Glutamatergic neuron (in vitro differentiated cells): Measurements from ENCODE around the gene KCTD16. TPM values are rescaled to one million over a fixed set of nuclear protein-coding genes. Genes with fewer than 3 reads are reported as not detected.

Experiments used
- DNase-seq: peaks from one replicate; pipeline ENCODE4 v3.0.0; 2022
- H3K27ac Mint-ChIP-seq: one replicate; pipeline ENCODE4 v1.8.0; 2020; ENCODE audit warnings: mild to moderate bottlenecking, mixed read lengths, inconsistent platforms; ENCODE audit not compliant: unreplicated experiment
- H3K27me3 Mint-ChIP-seq: one replicate; pipeline ENCODE4 v1.8.0; 2020; ENCODE audit warnings: mild to moderate bottlenecking, moderate library complexity, mixed read lengths, inconsistent platforms; ENCODE audit not compliant: unreplicated experiment
- H3K36me3 Mint-ChIP-seq: one replicate; pipeline ENCODE4 v1.8.0; 2020; ENCODE audit warnings: mild to moderate bottlenecking, mixed read lengths, inconsistent platforms; ENCODE audit not compliant: unreplicated experiment
- H3K4me1 Mint-ChIP-seq: one replicate; pipeline ENCODE4 v1.8.0; 2020; ENCODE audit warnings: mild to moderate bottlenecking, low read depth, mixed read lengths, inconsistent platforms; ENCODE audit not compliant: unreplicated experiment
- H3K4me3 Mint-ChIP-seq: one replicate; pipeline ENCODE4 v1.8.0; 2020; ENCODE audit warnings: mild to moderate bottlenecking, mixed read lengths, inconsistent platforms; ENCODE audit not compliant: unreplicated experiment
- H3K9me3 Mint-ChIP-seq: one replicate; pipeline ENCODE4 v1.8.0; 2020; ENCODE audit warnings: mild to moderate bottlenecking, moderate library complexity, mixed read lengths, inconsistent platforms; ENCODE audit not compliant: unreplicated experiment
- CTCF ChIP-seq: fragments of 200-600 bp; sonication (generic); IDR thresholded peaks from one replicate; pipeline ENCODE4 v1.5.0; 2021; ENCODE audit not compliant: partially characterized antibody, unreplicated experiment
- total RNA-seq: library from RNA; stranded (reverse); fragmentation: NEBNext Ultra II Directional; extraction: Animal tissue kit (Norgen Biotek cat#: 25700); gene quantifications from one replicate; pipeline ENCODE4 v1.2.1, GENCODE V29; 2021; ENCODE audit not compliant: unreplicated experiment

Gene KCTD16
- total RNA-seq, 1 donor from 2014 or later: 16.9 TPM

GRCh38 chr5:144436007-144436406 is 265.3 kb downstream of the KCTD16 start:
- Mint-ChIP-seq H3K27ac (peak overlapping the region; percentile 79), H3K4me3 (no peak overlapping the region), H3K36me3 (no peaks in the 10 kb centered on the region), H3K27me3 (no peaks in the 10 kb centered on the region), H3K9me3 (no peaks in the 10 kb centered on the region), H3K4me1 (peaks cover 12% of the 10 kb centered on the region)
- DNase-seq: no peak
- no peak for TF ChIP-seq CTCF

GRCh38 chr5:144438237-144438636 is 267.6 kb downstream of the KCTD16 start:
- Mint-ChIP-seq H3K27me3 (no peaks in the 10 kb centered on the region), H3K36me3 (no peaks in the 10 kb centered on the region), H3K9me3 (no peaks in the 10 kb centered on the region), H3K4me1 (peaks cover 10% of the 10 kb centered on the region), H3K27ac (peak overlapping the region; percentile 39), H3K4me3 (no peak overlapping the region)
- no peak for DNase-seq
- TF ChIP-seq CTCF: no peak

- Mint-ChIP-seq H3K27ac (no peak overlapping the region), H3K9me3 (peaks cover 3% of the 10 kb centered on the region), H3K27me3 (no peaks in the 10 kb centered on the region), H3K4me1 (no peaks in the 10 kb centered on the region), H3K4me3 (no peak overlapping the region), H3K36me3 (no peaks in the 10 kb centered on the region)
- no peak for DNase-seq
- TF ChIP-seq CTCF: no peak
These were observed 277.8 kb downstream of the KCTD16 start for GRCh38 chr5:144448457-144448856.

- no peaks in the 10 kb centered on the region for H3K36me3 Mint-ChIP-seq
- no peaks in the 10 kb centered on the region for H3K27me3 Mint-ChIP-seq
- DNase-seq: no peak
- no peaks in the 10 kb centered on the region for H3K4me1 Mint-ChIP-seq
- peaks cover 3% of the 10 kb centered on the region for H3K9me3 Mint-ChIP-seq
- H3K27ac Mint-ChIP-seq: no peak overlapping the region
- TF ChIP-seq CTCF: no peak
- no peak overlapping the region for H3K4me3 Mint-ChIP-seq
These were observed 280.7 kb downstream of the KCTD16 start for GRCh38 chr5:144451187-144451973.

- TF ChIP-seq CTCF: no peak
- peaks cover 2% of the 10 kb centered on the region for H3K9me3 Mint-ChIP-seq
- no peak overlapping the region for H3K27ac Mint-ChIP-seq
- H3K36me3 Mint-ChIP-seq: no peaks in the 10 kb centered on the region
- no peaks in the 10 kb centered on the region for H3K27me3 Mint-ChIP-seq
- no peaks in the 10 kb centered on the region for H3K4me1 Mint-ChIP-seq
- no peak overlapping the region for H3K4me3 Mint-ChIP-seq
- no peak for DNase-seq
These were observed 283.1 kb downstream of the KCTD16 start for GRCh38 chr5:144453753-144454152.
